ENCODE data around the gene KCNH4. TPM values are rescaled to one million over a fixed set of nuclear protein-coding genes. Genes with fewer than 3 reads are reported as not detected.
A peak's percentile ranks its signal among the peaks of the same experiment; 100 is the strongest.
"Not testable (repeated sequence)": the region's sequence is repeated elsewhere in the genome, so short reads cannot be mapped to it uniquely, and the experiment has no call there.

Gene KCNH4
- total RNA-seq (2014; rRNA removed; shearing (Covaris generic)), result not detected in 2 replicates

- H3K36me3 ChIP-seq, result no peaks in the 10 kb centered on the region
- H3K9me3 ChIP-seq (replicated peaks), result peaks cover 7% of the 10 kb centered on the region
- peak; percentile 23 to 67 for DNase-seq (ENCODE audit: low read depth in 1 of 2, low spot score in 2 of 2)
- no peak within 1 kb of the TSS for H3K4me3 ChIP-seq
- H3K4me1 ChIP-seq (replicated peaks), result peaks cover 29% of the 10 kb centered on the region
- H3K27ac ChIP-seq, result no peak within 1 kb of the TSS
- peaks cover 39% of the 10 kb centered on the region for H3K27me3 ChIP-seq (replicated peaks)
Observed at GRCh38 chr17:42180922-42181850, at the start of gene KCNH4. TSS of gene KCNH4 (minus strand) at chr17:42181142. CDS start at chr17:42180945, 197 bp downstream.

DNA sequence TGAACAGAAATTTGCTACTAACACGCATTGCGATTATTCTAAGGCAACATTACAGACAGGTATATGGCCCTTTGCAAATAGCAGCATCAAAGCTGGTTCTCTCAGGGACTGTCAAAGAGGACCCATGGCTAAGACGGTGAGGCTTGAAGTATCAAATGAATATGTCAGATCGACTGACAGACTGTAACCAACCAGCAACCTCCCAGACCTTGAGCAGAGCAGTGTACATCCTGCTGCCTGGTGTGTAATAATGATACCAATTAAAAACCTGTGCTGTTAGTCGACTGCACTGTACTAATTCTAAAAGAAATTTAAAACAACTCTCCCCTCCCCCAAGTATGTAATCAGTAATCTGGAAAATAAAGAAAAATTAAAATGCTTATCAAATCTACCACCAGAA, 49.3 kb upstream of the KCNH4 start:
- no peak for DNase-seq (ENCODE audit: low read depth in 1 of 2, low spot score in 2 of 2)
- no peaks in the 10 kb centered on the region for H3K9me3 ChIP-seq (replicated peaks)
- H3K4me3 ChIP-seq, result no peak overlapping the region
- H3K27ac ChIP-seq, result no peak overlapping the region
- H3K27me3 ChIP-seq (replicated peaks), result no peaks in the 10 kb centered on the region
- H3K36me3 ChIP-seq, result 0 out of 2 replicates have a peak, but pooled peaks cover 4% of the 10 kb centered on the region
- H3K4me1 ChIP-seq (replicated peaks), result no peaks in the 10 kb centered on the region

GRCh38 chr17:42227849-42228700, 47.1 kb upstream of the KCNH4 start:
- no peaks in the 10 kb centered on the region for H3K4me1 ChIP-seq (replicated peaks)
- H3K4me3 ChIP-seq, result no peak overlapping the region
- no peak for DNase-seq (ENCODE audit: low read depth in 1 of 2, low spot score in 2 of 2)
- H3K27me3 ChIP-seq (replicated peaks), result no peaks in the 10 kb centered on the region
- H3K27ac ChIP-seq, result no peak overlapping the region
- H3K9me3 ChIP-seq (replicated peaks), result no peaks in the 10 kb centered on the region
- H3K36me3 ChIP-seq, result peaks cover 4% of the 10 kb centered on the region; the same call in 1 of the 2 replicates

DNA sequence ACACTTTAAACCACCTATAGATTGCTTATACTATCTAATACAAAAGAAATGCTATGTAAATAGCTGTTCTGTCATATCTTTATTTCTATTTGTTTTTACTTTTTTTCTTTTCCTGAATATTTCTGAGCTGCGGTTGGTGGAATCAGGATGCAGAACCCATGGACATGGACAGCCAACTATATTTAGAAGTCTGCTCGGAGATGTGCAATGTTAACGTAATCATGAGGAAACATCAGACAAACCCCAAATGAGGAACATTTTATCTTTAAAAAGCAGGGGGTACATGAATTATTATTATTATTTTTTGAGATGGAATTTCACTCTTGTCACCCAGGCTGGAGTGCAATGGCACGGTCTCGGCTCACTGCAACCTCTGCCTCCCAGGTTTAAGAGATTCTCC, 44.7 kb upstream of the KCNH4 start:
- peaks cover 11% of the 10 kb centered on the region for H3K36me3 ChIP-seq
- no peaks in the 10 kb centered on the region for H3K9me3 ChIP-seq (replicated peaks)
- H3K27ac ChIP-seq, result no peak overlapping the region
- no peak overlapping the region for H3K4me3 ChIP-seq
- H3K4me1 ChIP-seq (replicated peaks), result no peaks in the 10 kb centered on the region
- DNase-seq (ENCODE audit: low read depth in 1 of 2, low spot score in 2 of 2), result no peak
- H3K27me3 ChIP-seq (replicated peaks), result no peaks in the 10 kb centered on the region

GRCh38 chr17:42224651-42225050, 43.7 kb upstream of the KCNH4 start:
- Histone ChIP-seq H3K9me3 (replicated peaks) (no peaks in the 10 kb centered on the region), H3K27me3 (replicated peaks) (no peaks in the 10 kb centered on the region), H3K4me1 (replicated peaks) (no peaks in the 10 kb centered on the region), H3K27ac (no peak overlapping the region), H3K4me3 (no peak overlapping the region), H3K36me3 (peaks cover 11% of the 10 kb centered on the region)
- DNase-seq (ENCODE audit: low read depth in 1 of 2, low spot score in 2 of 2), result no peak

DNA sequence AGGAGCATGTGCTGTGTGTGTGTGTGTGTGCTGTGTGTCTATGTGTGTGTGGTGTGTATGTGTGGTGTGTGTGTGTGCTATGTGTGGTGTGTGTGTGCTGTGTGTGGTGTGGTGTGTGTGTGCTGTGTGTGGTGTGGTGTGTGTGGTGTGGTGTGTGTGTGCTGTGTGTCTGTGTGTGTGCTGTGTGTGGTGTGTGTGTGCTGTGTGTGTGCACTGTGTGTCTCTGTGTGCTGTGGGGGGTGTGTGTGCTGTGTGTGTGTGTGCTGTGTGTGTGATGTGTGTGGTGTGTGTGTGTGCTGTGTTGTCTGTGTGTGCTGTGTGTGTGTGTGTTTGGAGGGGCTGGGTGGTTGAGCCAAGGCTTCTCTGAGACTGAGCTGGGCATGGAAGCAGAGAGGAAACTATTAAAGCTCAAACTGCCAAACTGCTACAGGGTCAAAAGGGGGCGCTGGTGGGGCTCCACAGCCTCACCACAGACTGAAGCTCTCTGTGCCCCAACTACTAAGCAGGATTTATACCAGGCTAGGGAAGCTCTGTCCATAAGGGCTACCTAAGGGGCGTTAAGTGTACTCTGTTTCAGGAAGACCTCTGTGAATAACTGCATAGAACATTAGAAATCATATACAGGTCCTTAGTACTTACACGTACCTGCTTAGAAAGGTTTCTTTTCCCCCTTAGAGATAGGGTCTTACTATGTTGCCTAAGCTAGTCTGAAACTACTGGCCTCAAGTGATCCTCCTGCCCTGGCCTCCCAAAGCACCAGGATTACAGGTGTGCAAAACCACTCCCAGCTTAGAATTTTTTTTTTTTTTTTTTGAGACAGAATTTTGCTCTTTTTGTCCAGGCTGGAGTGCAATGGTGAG, 41.2 kb upstream of the KCNH4 start:
- Histone ChIP-seq H3K36me3 (peaks cover 17% of the 10 kb centered on the region), H3K27me3 (replicated peaks) (no peaks in the 10 kb centered on the region), H3K4me1 (replicated peaks) (no peaks in the 10 kb centered on the region), H3K4me3 (no peak overlapping the region), H3K9me3 (replicated peaks) (no peaks in the 10 kb centered on the region), H3K27ac (no peak overlapping the region)
- DNase-seq (ENCODE audit: low read depth in 1 of 2, low spot score in 2 of 2), result peak; percentile 33 to 48

DNA sequence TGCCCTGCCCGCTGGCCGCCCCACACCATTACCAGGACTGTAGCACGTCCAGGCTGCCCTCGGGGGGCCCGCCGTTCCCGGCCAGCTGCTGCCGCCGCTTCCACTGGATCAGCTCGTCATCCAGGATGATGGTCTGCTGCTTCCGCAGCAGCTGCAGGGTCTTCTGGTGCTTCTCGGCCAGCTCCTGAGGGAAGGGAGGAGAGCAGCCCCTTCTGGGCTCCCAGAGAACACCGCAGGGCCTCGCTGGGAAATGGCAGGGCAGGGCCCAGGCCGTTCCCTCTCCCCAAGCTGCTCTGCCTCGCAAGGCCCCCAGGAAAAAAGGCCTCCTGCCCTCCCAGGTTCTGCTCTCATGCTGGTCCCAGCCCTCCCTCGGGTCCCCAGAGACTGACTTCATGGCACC, 38.3 kb upstream of the KCNH4 start:
- H3K4me1 ChIP-seq (replicated peaks); H3K9me3 ChIP-seq (replicated peaks); H3K27me3 ChIP-seq (replicated peaks); DNase-seq (ENCODE audit: low read depth in 1 of 2, low spot score in 2 of 2); H3K4me3 ChIP-seq; H3K27ac ChIP-seq: not testable (repeated sequence)
- H3K36me3 ChIP-seq, result peaks cover 32% of the 10 kb centered on the region

- DNase-seq (ENCODE audit: low read depth in 1 of 2, low spot score in 2 of 2), result no peak
- H3K27me3 ChIP-seq (replicated peaks), result no peaks in the 10 kb centered on the region
- no peak overlapping the region for H3K4me3 ChIP-seq
- no peaks in the 10 kb centered on the region for H3K9me3 ChIP-seq (replicated peaks)
- H3K36me3 ChIP-seq, result peaks cover 41% of the 10 kb centered on the region
- H3K27ac ChIP-seq, result no peak overlapping the region
- H3K4me1 ChIP-seq (replicated peaks), result no peaks in the 10 kb centered on the region
Observed at GRCh38 chr17:42214156-42214555, 33.2 kb upstream of the KCNH4 start.

DNA sequence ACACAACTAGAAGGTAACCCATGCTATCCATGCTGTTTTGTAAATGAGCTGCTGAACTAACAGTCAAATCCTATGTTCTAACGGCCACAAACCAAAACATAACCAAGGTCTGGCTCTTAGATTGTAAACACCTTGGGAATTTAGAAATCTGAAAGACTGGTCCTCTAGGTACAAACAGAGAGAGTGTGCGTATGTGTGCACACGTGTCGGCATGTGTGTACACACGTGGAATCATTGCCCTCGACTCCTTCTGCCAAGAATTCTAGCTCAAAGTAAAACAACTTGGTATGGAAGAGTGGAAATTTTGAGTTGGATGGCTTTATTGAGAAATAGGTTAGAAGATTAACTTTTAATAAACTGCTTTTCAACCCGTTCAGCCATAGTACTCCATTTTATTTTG, 31.4 kb upstream of the KCNH4 start:
- H3K27ac ChIP-seq, result no peak overlapping the region
- H3K36me3 ChIP-seq, result peaks cover 44% of the 10 kb centered on the region
- DNase-seq (ENCODE audit: low read depth in 1 of 2, low spot score in 2 of 2), result no peak
- no peaks in the 10 kb centered on the region for H3K27me3 ChIP-seq (replicated peaks)
- H3K4me3 ChIP-seq, result no peak overlapping the region
- H3K9me3 ChIP-seq (replicated peaks), result no peaks in the 10 kb centered on the region
- no peaks in the 10 kb centered on the region for H3K4me1 ChIP-seq (replicated peaks)

GRCh38 chr17:42211921-42212341, 31.0 kb upstream of the KCNH4 start:
- not testable (repeated sequence) for H3K4me3 ChIP-seq; H3K4me1 ChIP-seq (replicated peaks); H3K9me3 ChIP-seq (replicated peaks); H3K27ac ChIP-seq; H3K27me3 ChIP-seq (replicated peaks); DNase-seq (ENCODE audit: low read depth in 1 of 2, low spot score in 2 of 2)
- peaks cover 44% of the 10 kb centered on the region for H3K36me3 ChIP-seq

DNA sequence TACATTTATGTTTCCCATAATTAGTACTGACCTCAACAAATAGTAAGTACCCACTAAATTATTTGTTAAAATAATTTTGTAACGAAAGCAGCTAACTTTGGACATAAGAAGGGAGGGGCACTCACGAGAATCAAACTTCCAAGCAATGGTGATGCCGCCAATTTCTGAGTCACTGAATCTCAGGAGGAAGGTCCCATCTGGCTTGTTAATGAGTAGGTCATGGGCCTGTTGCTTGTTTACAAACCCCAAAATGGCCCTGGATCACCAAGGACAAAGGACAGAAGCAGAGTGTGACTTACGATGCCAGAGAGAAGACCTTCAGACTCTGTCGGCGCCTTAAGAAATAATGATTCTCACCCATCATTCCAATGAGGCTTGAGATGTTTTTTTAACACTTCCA, 29.1 kb upstream of the KCNH4 start:
- no peak overlapping the region for H3K27ac ChIP-seq
- no peaks in the 10 kb centered on the region for H3K9me3 ChIP-seq (replicated peaks)
- H3K4me1 ChIP-seq (replicated peaks), result peaks cover 8% of the 10 kb centered on the region
- DNase-seq (ENCODE audit: low read depth in 1 of 2, low spot score in 2 of 2), result no peak
- peaks cover 44% of the 10 kb centered on the region for H3K36me3 ChIP-seq
- no peak overlapping the region for H3K4me3 ChIP-seq
- H3K27me3 ChIP-seq (replicated peaks), result no peaks in the 10 kb centered on the region

DNA sequence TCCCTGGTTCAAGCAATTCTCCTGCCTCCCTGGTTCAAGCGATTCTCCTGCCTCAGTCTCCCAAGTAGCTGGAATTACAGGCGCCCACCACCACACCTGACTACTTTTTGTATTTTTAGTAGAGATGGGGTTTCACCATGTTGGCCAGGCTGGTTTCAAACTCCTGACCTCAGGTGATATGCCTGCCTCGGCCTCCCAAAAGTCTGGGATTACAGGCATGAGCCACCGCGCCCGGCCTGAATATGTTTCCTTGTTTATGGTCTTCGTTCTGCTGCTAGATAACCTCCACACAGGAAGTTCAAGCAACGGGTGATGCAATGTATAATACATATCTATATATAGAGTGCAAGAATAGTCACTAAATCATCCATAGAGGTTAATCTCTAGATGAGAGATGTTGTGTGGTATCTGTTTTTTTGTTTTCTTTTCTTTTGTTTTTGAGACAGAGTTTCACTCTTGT, 25.2 kb upstream of the KCNH4 start:
- not testable (repeated sequence) for H3K9me3 ChIP-seq (replicated peaks); H3K27me3 ChIP-seq (replicated peaks); DNase-seq (ENCODE audit: low read depth in 1 of 2, low spot score in 2 of 2); H3K4me1 ChIP-seq (replicated peaks); H3K4me3 ChIP-seq
- Histone ChIP-seq H3K27ac (peak overlapping the region; percentile 8; the same call in 1 of the 2 replicates), H3K36me3 (peaks cover 40% of the 10 kb centered on the region)

- no peak overlapping the region for H3K27ac ChIP-seq
- peaks cover 8% of the 10 kb centered on the region for H3K4me1 ChIP-seq (replicated peaks)
- H3K27me3 ChIP-seq (replicated peaks), result no peaks in the 10 kb centered on the region
- H3K9me3 ChIP-seq (replicated peaks), result no peaks in the 10 kb centered on the region
- no peak overlapping the region for H3K4me3 ChIP-seq
- peaks cover 24% of the 10 kb centered on the region for H3K36me3 ChIP-seq
- DNase-seq (ENCODE audit: low read depth in 1 of 2, low spot score in 2 of 2), result no peak
Observed at GRCh38 chr17:42203354-42203753, 22.4 kb upstream of the KCNH4 start.
